ENCODE measurements around the gene AP1B1. TPM values are rescaled to one million over a fixed set of nuclear protein-coding genes. Genes with fewer than 3 reads are reported as not detected.

AP1B1 gene
- total RNA-seq, 1 experiment from 2014 or later = 77.9 TPM

- POLR2A ChIA-PET = no interaction called here
- no peak overlapping the region for H3K27ac Mint-ChIP-seq
- DNase-seq (ENCODE audit: low spot score) = no peak
These were observed 76.7 kb downstream of the AP1B1 start for GRCh38 chr22:29311464-29312217.

DNA sequence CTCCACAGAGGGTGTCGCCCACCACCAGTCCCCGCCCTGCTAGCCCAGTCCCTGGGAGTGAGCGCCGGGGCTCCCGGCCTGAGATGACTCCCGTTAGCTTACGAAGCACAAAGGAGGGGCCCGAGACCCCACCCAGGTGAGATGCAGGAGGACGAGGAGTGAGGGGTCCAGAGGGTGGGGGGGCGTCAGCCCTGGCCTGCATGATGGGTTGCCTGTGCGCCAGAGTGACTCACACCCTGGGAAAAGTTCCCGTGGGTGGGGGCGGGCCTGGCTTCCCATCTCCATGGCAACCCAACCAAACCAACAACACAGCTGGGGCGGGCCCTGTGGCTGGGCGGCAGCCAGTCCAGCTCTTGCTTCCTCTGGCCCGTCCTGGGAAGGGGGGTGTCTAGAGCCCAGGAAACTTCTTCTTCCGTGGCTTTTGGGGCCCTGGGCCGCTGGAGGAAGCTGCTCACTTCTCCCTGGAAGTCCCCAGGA is 77.5 kb downstream of the AP1B1 start:
- peaks cover 35% of the 10 kb centered on the region for H3K27me3 Mint-ChIP-seq (ENCODE audit: low read depth)
- peak; percentile 1; the same call in 1 of the 2 replicates for ATAC-seq
- ChIA-PET POLR2A (no interaction called here), CTCF (interaction anchor here (0.5 to 1.7 kb wide), 7 partner anchors 10 to 960 kb away, joined by 3 to 5 read pairs (median 5); no protein-coding TSS in a partner anchor)
- no peaks in the 10 kb centered on the region for H3K9me3 Mint-ChIP-seq
- peaks cover 24% of the 10 kb centered on the region for H3K4me1 Mint-ChIP-seq
- no peak overlapping the region for H3K4me3 Mint-ChIP-seq
- no peak overlapping the region for H3K27ac Mint-ChIP-seq
- peaks cover 6% of the 10 kb centered on the region; the same call in 1 of the 2 replicates for H3K36me3 Mint-ChIP-seq
- peak; percentile 80 for DNase-seq (ENCODE audit: low spot score)
- no peak for TF ChIP-seq CDX4 (CRISPR knock-in tag; IDR thresholded peaks at IDR 0.05; ENCODE audit: borderline replicate concordance)
- TF ChIP-seq FOXK1 (CRISPR knock-in tag; IDR thresholded peaks at IDR 0.05) = peak; percentile 58; the same call in 1 of the 2 replicates

More at GRCh38 chr22:29311464-29312217, 76.7 kb downstream of the AP1B1 start:
- Mint-ChIP-seq H3K9me3 (no peaks in the 10 kb centered on the region), H3K4me3 (no peak overlapping the region), H3K36me3 (peaks cover 6% of the 10 kb centered on the region; the same call in 1 of the 2 replicates), H3K27me3 (ENCODE audit: low read depth) (peaks cover 41% of the 10 kb centered on the region), H3K4me1 (peaks cover 22% of the 10 kb centered on the region)
- CTCF ChIA-PET = interaction anchor here (0.5 to 3.3 kb wide), 9 partner anchors 9 to 959 kb away, joined by 3 to 52 read pairs (median 5); partner anchors contain the start of genes EWSR1 and RHBDD3
- no peak for TF ChIP-seq OVOL2 (CRISPR knock-in tag; IDR thresholded peaks at IDR 0.05; ENCODE audit: borderline replicate concordance)
- ATAC-seq = no peak

DNA sequence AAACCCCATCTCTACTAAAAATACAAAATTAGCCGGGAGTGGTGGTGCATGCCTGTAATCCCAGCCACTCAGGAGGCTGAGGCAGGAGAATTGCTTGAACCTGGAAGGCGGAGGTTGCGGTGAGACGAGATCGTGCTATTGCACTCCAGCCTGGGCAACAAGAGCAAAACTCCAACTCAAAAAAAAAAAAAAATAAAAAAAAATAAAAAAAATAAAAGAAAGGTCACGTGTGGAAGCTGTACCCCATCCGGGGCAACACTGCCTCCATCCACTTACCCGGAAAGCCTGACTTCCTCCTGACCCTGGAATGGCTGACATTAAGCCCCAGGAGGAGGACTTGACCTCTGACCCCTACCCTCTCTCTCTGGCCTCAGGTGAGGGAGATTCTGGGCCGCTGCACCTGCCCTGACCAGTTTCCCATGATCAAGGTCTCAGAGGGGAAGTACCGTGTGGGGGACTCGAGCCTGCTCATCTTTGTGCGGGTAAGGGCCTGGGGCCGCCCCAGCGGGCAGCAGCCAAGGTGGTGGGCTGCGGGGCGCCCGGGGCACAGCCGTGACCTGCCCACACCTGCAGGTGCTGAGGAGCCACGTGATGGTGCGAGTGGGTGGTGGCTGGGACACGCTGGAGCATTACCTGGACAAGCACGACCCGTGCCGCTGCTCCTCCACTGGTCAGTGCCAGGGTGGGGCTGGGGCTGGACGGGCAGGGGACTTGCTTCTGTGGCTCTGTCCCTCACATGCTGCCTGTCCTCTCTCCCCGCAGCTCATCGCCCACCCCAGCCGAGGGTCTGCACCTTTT is 78.1 kb downstream of the AP1B1 start:
- Mint-ChIP-seq H3K36me3 (peaks cover 6% of the 10 kb centered on the region; the same call in 1 of the 2 replicates), H3K4me3 (no peak overlapping the region), H3K4me1 (peaks cover 27% of the 10 kb centered on the region), H3K27me3 (ENCODE audit: low read depth) (peaks cover 34% of the 10 kb centered on the region), H3K9me3 (no peaks in the 10 kb centered on the region), H3K27ac (no peak overlapping the region)
- no peak for DNase-seq (ENCODE audit: low spot score)
- no peak for ATAC-seq
- CTCF ChIA-PET = interaction anchor here (0.5 to 1.7 kb wide), 5 partner anchors 10 to 107 kb away, joined by 3 to 5 read pairs (median 5); no protein-coding TSS in a partner anchor
- POLR2A ChIA-PET = no interaction called here
- TF ChIP-seq, protein P1, sequence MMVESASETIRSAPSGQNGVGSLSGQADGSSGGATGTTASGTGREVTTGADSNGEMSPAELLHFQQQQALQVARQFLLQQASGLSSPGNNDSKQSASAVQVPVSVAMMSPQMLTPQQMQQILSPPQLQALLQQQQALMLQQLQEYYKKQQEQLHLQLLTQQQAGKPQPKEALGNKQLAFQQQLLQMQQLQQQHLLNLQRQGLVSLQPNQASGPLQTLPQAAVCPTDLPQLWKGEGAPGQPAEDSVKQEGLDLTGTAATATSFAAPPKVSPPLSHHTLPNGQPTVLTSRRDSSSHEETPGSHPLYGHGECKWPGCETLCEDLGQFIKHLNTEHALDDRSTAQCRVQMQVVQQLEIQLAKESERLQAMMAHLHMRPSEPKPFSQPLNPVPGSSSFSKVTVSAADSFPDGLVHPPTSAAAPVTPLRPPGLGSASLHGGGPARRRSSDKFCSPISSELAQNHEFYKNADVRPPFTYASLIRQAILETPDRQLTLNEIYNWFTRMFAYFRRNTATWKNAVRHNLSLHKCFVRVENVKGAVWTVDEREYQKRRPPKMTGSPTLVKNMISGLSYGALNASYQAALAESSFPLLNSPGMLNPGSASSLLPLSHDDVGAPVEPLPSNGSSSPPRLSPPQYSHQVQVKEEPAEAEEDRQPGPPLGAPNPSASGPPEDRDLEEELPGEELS (CRISPR knock-in tag; IDR thresholded peaks at IDR 0.05) = no peak
- TF ChIP-seq, protein P2, sequence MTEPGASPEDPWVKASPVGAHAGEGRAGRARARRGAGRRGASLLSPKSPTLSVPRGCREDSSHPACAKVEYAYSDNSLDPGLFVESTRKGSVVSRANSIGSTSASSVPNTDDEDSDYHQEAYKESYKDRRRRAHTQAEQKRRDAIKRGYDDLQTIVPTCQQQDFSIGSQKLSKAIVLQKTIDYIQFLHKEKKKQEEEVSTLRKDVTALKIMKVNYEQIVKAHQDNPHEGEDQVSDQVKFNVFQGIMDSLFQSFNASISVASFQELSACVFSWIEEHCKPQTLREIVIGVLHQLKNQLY (CRISPR knock-in tag; IDR thresholded peaks at IDR 0.05) = no peak
- TF ChIP-seq, protein P3, sequence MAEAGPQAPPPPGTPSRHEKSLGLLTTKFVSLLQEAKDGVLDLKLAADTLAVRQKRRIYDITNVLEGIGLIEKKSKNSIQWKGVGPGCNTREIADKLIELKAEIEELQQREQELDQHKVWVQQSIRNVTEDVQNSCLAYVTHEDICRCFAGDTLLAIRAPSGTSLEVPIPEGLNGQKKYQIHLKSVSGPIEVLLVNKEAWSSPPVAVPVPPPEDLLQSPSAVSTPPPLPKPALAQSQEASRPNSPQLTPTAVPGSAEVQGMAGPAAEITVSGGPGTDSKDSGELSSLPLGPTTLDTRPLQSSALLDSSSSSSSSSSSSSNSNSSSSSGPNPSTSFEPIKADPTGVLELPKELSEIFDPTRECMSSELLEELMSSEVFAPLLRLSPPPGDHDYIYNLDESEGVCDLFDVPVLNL (CRISPR knock-in tag; IDR thresholded peaks at IDR 0.05; ENCODE audit: borderline replicate concordance, low read depth) = no peak
- TF ChIP-seq GRHL2 (CRISPR knock-in tag; IDR thresholded peaks at IDR 0.05; ENCODE audit: insufficient replicate concordance, severe bottlenecking) (no peak), PRRX2 (CRISPR knock-in tag; IDR thresholded peaks at IDR 0.05) (no peak), ZNF512 (CRISPR knock-in tag; IDR thresholded peaks at IDR 0.05; ENCODE audit: borderline replicate concordance) (no peak), ESRRA (CRISPR knock-in tag; IDR thresholded peaks at IDR 0.05; ENCODE audit: borderline replicate concordance) (no peak), CREB1 (CRISPR knock-in tag; IDR thresholded peaks at IDR 0.05) (no peak), FOXK1 (CRISPR knock-in tag; IDR thresholded peaks at IDR 0.05) (no peak), ZNF317 (CRISPR knock-in tag; IDR thresholded peaks at IDR 0.05; ENCODE audit: borderline replicate concordance, low read depth) (no peak), SMAD3 (CRISPR knock-in tag; IDR thresholded peaks at IDR 0.05; ENCODE audit: borderline replicate concordance) (no peak), ZNF281 (CRISPR knock-in tag; IDR thresholded peaks at IDR 0.05) (no peak), GTF2I (CRISPR knock-in tag; conservative IDR thresholded peaks at IDR 0.05) (no peak), PREB (CRISPR knock-in tag; IDR thresholded peaks at IDR 0.05; ENCODE audit: borderline replicate concordance) (no peak), NFATC4 (CRISPR knock-in tag; IDR thresholded peaks at IDR 0.05) (no peak)
